ENCODE results near the gene CRY1.
A peak's percentile ranks its signal among the peaks of the same experiment; 100 is the strongest.

The CRY1 gene

DNA sequence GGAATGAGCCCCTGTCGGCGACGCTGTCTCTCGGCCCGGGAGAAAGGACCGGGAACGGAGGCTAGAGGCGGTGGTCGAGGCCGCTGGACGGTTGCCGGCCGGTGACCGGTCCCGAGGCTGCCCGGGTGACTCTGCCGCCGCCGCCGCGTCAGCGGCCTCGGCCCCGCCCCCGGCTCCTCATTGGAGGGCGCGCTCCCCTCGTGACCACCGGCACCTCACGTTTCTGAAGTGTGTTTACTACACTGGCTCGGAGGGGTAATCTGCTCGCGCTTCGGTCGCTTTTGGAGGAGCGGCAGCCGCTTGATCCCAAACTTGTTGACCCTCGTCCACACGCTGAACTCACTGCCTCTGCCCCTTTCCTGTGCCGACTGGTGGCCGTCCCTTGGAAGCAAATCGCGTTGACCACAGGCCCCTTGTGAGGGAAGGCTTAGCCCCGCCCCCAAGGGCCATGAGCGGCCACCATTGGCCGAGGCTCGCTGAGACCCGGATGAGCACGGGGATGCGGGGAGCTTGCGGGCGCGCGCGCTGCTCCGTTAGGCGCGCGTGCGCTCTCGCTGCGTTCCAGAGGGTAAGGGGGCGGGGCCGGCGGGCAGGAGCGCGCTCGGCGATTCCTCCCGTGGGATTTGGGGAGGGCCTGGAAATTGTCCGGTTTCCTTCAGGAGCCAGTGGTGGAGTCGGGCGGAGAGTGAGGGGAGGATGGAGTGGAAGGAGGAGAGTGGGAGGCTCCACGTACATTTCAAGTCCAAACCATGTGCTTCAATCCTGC, at the start of gene CRY1:
Gene CRY1 (minus strand): TSS at position 133 of the 766 bp plus-strand sequence. CDS start 588 bp downstream, outside the sequence.
- Histone ChIP-seq H3K9ac (ENCODE audit: low read depth, low read length, poor library complexity, severe bottlenecking) (peak within 1 kb of the TSS; percentile 79), H3K4me3 (ENCODE audit: low read length, poor library complexity, severe bottlenecking) (peak within 1 kb of the TSS; percentile 77), H3K27me3 (ENCODE audit: insufficient read depth, low read length, poor library complexity, severe bottlenecking) (no peaks in the 10 kb centered on the region), H3K4me2 (ENCODE audit: low read depth, low read length, poor library complexity, severe bottlenecking) (peak within 1 kb of the TSS; percentile 92), H4K20me1 (ENCODE audit: insufficient read depth, low read length, poor library complexity, severe bottlenecking) (peaks cover 28% of the 10 kb centered on the region), H2AFZ (ENCODE audit: low read length) (peak within 1 kb of the TSS; percentile 94), H3K9me2 (replicated peaks; ENCODE audit: low read depth, low read length) (no peaks in the 10 kb centered on the region), H3K9me3 (ENCODE audit: insufficient read depth, low read depth, low read length) (no peaks in the 10 kb centered on the region; the same call in 1 of the 2 replicates), H3K4me1 (ENCODE audit: insufficient read depth, low read length, poor library complexity, severe bottlenecking) (peaks cover 33% of the 10 kb centered on the region), H3K36me3 (ENCODE audit: insufficient read depth, low read length) (no peaks in the 10 kb centered on the region), H3F3A (ENCODE audit: low read depth) (no peaks in the 10 kb centered on the region), H3K79me2 (ENCODE audit: insufficient read depth, low read length) (peaks cover 18% of the 10 kb centered on the region)
- TF ChIP-seq, protein P1, sequence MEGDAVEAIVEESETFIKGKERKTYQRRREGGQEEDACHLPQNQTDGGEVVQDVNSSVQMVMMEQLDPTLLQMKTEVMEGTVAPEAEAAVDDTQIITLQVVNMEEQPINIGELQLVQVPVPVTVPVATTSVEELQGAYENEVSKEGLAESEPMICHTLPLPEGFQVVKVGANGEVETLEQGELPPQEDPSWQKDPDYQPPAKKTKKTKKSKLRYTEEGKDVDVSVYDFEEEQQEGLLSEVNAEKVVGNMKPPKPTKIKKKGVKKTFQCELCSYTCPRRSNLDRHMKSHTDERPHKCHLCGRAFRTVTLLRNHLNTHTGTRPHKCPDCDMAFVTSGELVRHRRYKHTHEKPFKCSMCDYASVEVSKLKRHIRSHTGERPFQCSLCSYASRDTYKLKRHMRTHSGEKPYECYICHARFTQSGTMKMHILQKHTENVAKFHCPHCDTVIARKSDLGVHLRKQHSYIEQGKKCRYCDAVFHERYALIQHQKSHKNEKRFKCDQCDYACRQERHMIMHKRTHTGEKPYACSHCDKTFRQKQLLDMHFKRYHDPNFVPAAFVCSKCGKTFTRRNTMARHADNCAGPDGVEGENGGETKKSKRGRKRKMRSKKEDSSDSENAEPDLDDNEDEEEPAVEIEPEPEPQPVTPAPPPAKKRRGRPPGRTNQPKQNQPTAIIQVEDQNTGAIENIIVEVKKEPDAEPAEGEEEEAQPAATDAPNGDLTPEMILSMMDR (conservative IDR thresholded peaks at IDR 0.05; ENCODE audit: low read length): no peak
- TF ChIP-seq EZH2phosphoT487 (IDR thresholded peaks at IDR 0.05; ENCODE audit: borderline replicate concordance): no peak

DNA sequence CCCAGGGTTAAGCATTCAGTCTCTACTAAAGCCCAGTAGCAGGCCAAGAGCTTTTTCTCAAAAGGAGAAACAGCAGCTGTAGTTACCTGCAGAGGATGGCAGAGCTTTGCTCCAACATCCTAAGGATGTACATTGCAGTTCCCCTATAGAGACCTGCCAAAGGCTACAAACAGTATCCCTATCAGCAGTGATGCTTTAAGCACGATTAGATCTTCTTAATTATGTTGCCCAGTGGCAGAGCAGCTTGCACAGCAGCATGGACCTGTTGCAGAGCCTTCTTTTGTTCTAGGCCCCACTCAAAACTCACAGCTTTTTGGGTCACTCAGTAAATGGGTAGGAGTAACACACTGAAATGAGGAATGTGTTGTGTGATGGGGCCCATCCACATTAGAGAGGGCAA, 46.4 kb upstream of the CRY1 start:
- no peaks in the 10 kb centered on the region for H3K27me3 ChIP-seq (ENCODE audit: insufficient read depth, low read length, poor library complexity, severe bottlenecking)

DNA sequence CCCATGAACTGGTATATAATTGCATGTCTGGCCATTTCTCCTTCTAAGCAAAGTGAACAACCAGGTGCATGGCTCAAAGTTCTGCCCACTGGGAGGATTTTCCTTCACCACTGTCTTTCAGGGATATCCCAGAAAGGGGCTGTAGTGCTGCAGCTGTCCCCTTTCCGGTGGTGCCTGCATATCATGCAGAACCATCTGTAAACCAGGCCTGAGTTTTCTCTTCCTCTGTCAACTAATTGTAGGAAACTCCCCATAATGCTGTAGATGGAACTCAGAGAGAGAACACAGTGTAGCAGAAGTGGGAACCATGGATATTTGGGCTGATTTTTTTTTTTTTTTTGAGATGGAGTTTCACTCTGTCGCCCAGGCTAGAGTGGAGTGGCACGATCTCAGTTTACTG, 45.6 kb upstream of the CRY1 start:
- no peaks in the 10 kb centered on the region for H4K20me1 ChIP-seq (ENCODE audit: insufficient read depth, low read length, poor library complexity, severe bottlenecking)
- no peaks in the 10 kb centered on the region for H3F3A ChIP-seq (ENCODE audit: low read depth)
- TF ChIP-seq EZH2phosphoT487 (IDR thresholded peaks at IDR 0.05; ENCODE audit: borderline replicate concordance): no peak
- TF ChIP-seq, protein P1 (conservative IDR thresholded peaks at IDR 0.05; ENCODE audit: low read length): no peak

More for the DNA sequence above, 46.4 kb upstream of the CRY1 start:
- Histone ChIP-seq H2AFZ (ENCODE audit: low read length) (no peak overlapping the region), H3K9me3 (ENCODE audit: insufficient read depth, low read depth, low read length) (no peaks in the 10 kb centered on the region), H3K9ac (ENCODE audit: low read depth, low read length, poor library complexity, severe bottlenecking) (no peak overlapping the region), H3K4me3 (ENCODE audit: low read length, poor library complexity, severe bottlenecking) (no peak overlapping the region), H3K36me3 (ENCODE audit: insufficient read depth, low read length) (no peaks in the 10 kb centered on the region), H4K20me1 (ENCODE audit: insufficient read depth, low read length, poor library complexity, severe bottlenecking) (no peaks in the 10 kb centered on the region), H3K4me1 (ENCODE audit: insufficient read depth, low read length, poor library complexity, severe bottlenecking) (no peaks in the 10 kb centered on the region), H3K79me2 (ENCODE audit: insufficient read depth, low read length) (no peaks in the 10 kb centered on the region), H3F3A (ENCODE audit: low read depth) (no peaks in the 10 kb centered on the region), H3K9me2 (replicated peaks; ENCODE audit: low read depth, low read length) (no peaks in the 10 kb centered on the region), H3K4me2 (ENCODE audit: low read depth, low read length, poor library complexity, severe bottlenecking) (no peak overlapping the region)
- TF ChIP-seq, protein P1 (conservative IDR thresholded peaks at IDR 0.05; ENCODE audit: low read length): no peak
- no peak for TF ChIP-seq EZH2phosphoT487 (IDR thresholded peaks at IDR 0.05; ENCODE audit: borderline replicate concordance)

More for the DNA sequence above, 45.6 kb upstream of the CRY1 start:
- Histone ChIP-seq H2AFZ (ENCODE audit: low read length) (no peak overlapping the region), H3K4me3 (ENCODE audit: low read length, poor library complexity, severe bottlenecking) (no peak overlapping the region), H3K9me2 (replicated peaks; ENCODE audit: low read depth, low read length) (no peaks in the 10 kb centered on the region), H3K4me2 (ENCODE audit: low read depth, low read length, poor library complexity, severe bottlenecking) (no peak overlapping the region), H3K9ac (ENCODE audit: low read depth, low read length, poor library complexity, severe bottlenecking) (no peak overlapping the region), H3K79me2 (ENCODE audit: insufficient read depth, low read length) (no peaks in the 10 kb centered on the region), H3K4me1 (ENCODE audit: insufficient read depth, low read length, poor library complexity, severe bottlenecking) (peaks cover 4% of the 10 kb centered on the region), H3K27me3 (ENCODE audit: insufficient read depth, low read length, poor library complexity, severe bottlenecking) (no peaks in the 10 kb centered on the region), H3K36me3 (ENCODE audit: insufficient read depth, low read length) (no peaks in the 10 kb centered on the region), H3K9me3 (ENCODE audit: insufficient read depth, low read depth, low read length) (no peaks in the 10 kb centered on the region)
